ENCODE results near the gene PM20D1. TPM values are rescaled to one million over a fixed set of nuclear protein-coding genes. Genes with fewer than 3 reads are reported as not detected.
"Not testable (repeated sequence)": the region's sequence is repeated elsewhere in the genome, so short reads cannot be mapped to it uniquely, and the experiment has no call there.

PM20D1 gene
- total and polyA plus RNA-seq, 2 experiments from 2014 or later, result 0.08 TPM; not detected in 1

- H3K9me3 ChIP-seq (ENCODE audit: low read depth); H3K4me3 ChIP-seq; DNase-seq (ENCODE audit: low spot score); H3K9me2 ChIP-seq (replicated peaks; ENCODE audit: insufficient read depth); H3K79me2 ChIP-seq; H3K4me1 ChIP-seq (ENCODE audit: insufficient read depth); H4K20me1 ChIP-seq (ENCODE audit: insufficient read depth, poor library complexity, severe bottlenecking); H3K27ac ChIP-seq; H3K36me3 ChIP-seq (replicated peaks; ENCODE audit: insufficient read depth, low read depth); H3K4me2 ChIP-seq; H3K27me3 ChIP-seq; H2AFZ ChIP-seq: not testable (repeated sequence)
- 84% methylated on average over 3 of the region's 3 CpGs for WGBS (ENCODE audit: low lambda C conversion rate, missing lambda C conversion rate)
Measured at GRCh38 chr1:205889706-205890105, 39.8 kb upstream of the PM20D1 start.

- not testable (repeated sequence) for H3K27me3 ChIP-seq; H3K4me1 ChIP-seq (ENCODE audit: insufficient read depth); H4K20me1 ChIP-seq (ENCODE audit: insufficient read depth, poor library complexity, severe bottlenecking); H3K9me3 ChIP-seq (ENCODE audit: low read depth); H3K4me3 ChIP-seq; H3K9me2 ChIP-seq (replicated peaks; ENCODE audit: insufficient read depth); H3K4me2 ChIP-seq; DNase-seq (ENCODE audit: low spot score); H2AFZ ChIP-seq; H3K27ac ChIP-seq; H3K36me3 ChIP-seq (replicated peaks; ENCODE audit: insufficient read depth, low read depth); H3K79me2 ChIP-seq
- WGBS (ENCODE audit: low lambda C conversion rate, missing lambda C conversion rate), result 80% methylated on average over 4 of the region's 4 CpGs
Measured at GRCh38 chr1:205889006-205889405, 39.1 kb upstream of the PM20D1 start.

GRCh38 chr1:205883792-205884191 lies 33.9 kb upstream of the PM20D1 start:
- Histone ChIP-seq H3K4me3 (no peak overlapping the region), H3K9me3 (ENCODE audit: low read depth) (peaks cover 4% of the 10 kb centered on the region), H3K4me2 (no peak overlapping the region), H3K79me2 (no peaks in the 10 kb centered on the region), H3K9me2 (replicated peaks; ENCODE audit: insufficient read depth) (no peaks in the 10 kb centered on the region), H3K36me3 (replicated peaks; ENCODE audit: insufficient read depth, low read depth) (no peaks in the 10 kb centered on the region), H4K20me1 (ENCODE audit: insufficient read depth, poor library complexity, severe bottlenecking) (no peaks in the 10 kb centered on the region), H3K27ac (no peak overlapping the region), H2AFZ (no peak overlapping the region), H3K27me3 (no peaks in the 10 kb centered on the region), H3K4me1 (ENCODE audit: insufficient read depth) (no peaks in the 10 kb centered on the region)
- no peak for TF ChIP-seq CTCF (IDR thresholded peaks at IDR 0.05; ENCODE audit: poor library complexity)
- TF ChIP-seq EZH2 (IDR thresholded peaks at IDR 0.05; ENCODE audit: borderline replicate concordance), result no peak
- no peak for TF ChIP-seq EZH2phosphoT487 (IDR thresholded peaks at IDR 0.05; ENCODE audit: low read depth, severe bottlenecking, unreplicated experiment)
- no peak for DNase-seq (ENCODE audit: low spot score)

- H3K36me3 ChIP-seq (replicated peaks; ENCODE audit: insufficient read depth, low read depth), result no peaks in the 10 kb centered on the region
- no peaks in the 10 kb centered on the region for H3K79me2 ChIP-seq
- no peak overlapping the region for H2AFZ ChIP-seq
- H3K4me2 ChIP-seq, result no peak overlapping the region
- no peaks in the 10 kb centered on the region for H4K20me1 ChIP-seq (ENCODE audit: insufficient read depth, poor library complexity, severe bottlenecking)
- H3K4me3 ChIP-seq, result no peak overlapping the region
- no peak for DNase-seq (ENCODE audit: low spot score)
- H3K9me2 ChIP-seq (replicated peaks; ENCODE audit: insufficient read depth), result no peaks in the 10 kb centered on the region
- H3K27me3 ChIP-seq, result no peaks in the 10 kb centered on the region
- no peak overlapping the region for H3K27ac ChIP-seq
- TF ChIP-seq EZH2 (IDR thresholded peaks at IDR 0.05; ENCODE audit: borderline replicate concordance) (no peak), CTCF (IDR thresholded peaks at IDR 0.05; ENCODE audit: poor library complexity) (no peak), EZH2phosphoT487 (IDR thresholded peaks at IDR 0.05; ENCODE audit: low read depth, severe bottlenecking, unreplicated experiment) (no peak)
- H3K9me3 ChIP-seq (ENCODE audit: low read depth), result peaks cover 4% of the 10 kb centered on the region
- no peaks in the 10 kb centered on the region for H3K4me1 ChIP-seq (ENCODE audit: insufficient read depth)
Measured at GRCh38 chr1:205880923-205881322, 31.0 kb upstream of the PM20D1 start.

GRCh38 chr1:205879974-205880373 lies 30.0 kb upstream of the PM20D1 start:
- Histone ChIP-seq H3K4me3 (no peak overlapping the region), H3K27ac (no peak overlapping the region), H3K4me2 (no peak overlapping the region), H4K20me1 (ENCODE audit: insufficient read depth, poor library complexity, severe bottlenecking) (no peaks in the 10 kb centered on the region), H3K4me1 (ENCODE audit: insufficient read depth) (no peaks in the 10 kb centered on the region), H3K36me3 (replicated peaks; ENCODE audit: insufficient read depth, low read depth) (no peaks in the 10 kb centered on the region), H2AFZ (no peak overlapping the region), H3K9me3 (ENCODE audit: low read depth) (peaks cover 4% of the 10 kb centered on the region), H3K79me2 (no peaks in the 10 kb centered on the region), H3K27me3 (no peaks in the 10 kb centered on the region), H3K9me2 (replicated peaks; ENCODE audit: insufficient read depth) (no peaks in the 10 kb centered on the region)
- WGBS (ENCODE audit: low lambda C conversion rate, missing lambda C conversion rate), result 48% methylated on average over 1 of the region's 1 CpG
- DNase-seq (ENCODE audit: low spot score), result no peak
- TF ChIP-seq EZH2phosphoT487 (IDR thresholded peaks at IDR 0.05; ENCODE audit: low read depth, severe bottlenecking, unreplicated experiment), result no peak
- TF ChIP-seq CTCF (IDR thresholded peaks at IDR 0.05; ENCODE audit: poor library complexity), result no peak
- no peak for TF ChIP-seq EZH2 (IDR thresholded peaks at IDR 0.05; ENCODE audit: borderline replicate concordance)
